Upper lobe of left lung (tissue), 6 donors: Measurements from ENCODE around the gene CERS2. TPM values are rescaled to one million over a fixed set of nuclear protein-coding genes. Genes with fewer than 3 reads are reported as not detected.

ENCODE experiments used
- ATAC-seq, 2 donors: fragments of 200-7000 bp; cut with Tn5 transposase; one replicate each; pipeline ENCODE4 v1.9.1; 2022; ENCODE audit warnings: mild to moderate bottlenecking in 2 of 2, moderate library complexity in 2 of 2; ENCODE audit not compliant: low FRiP score in 2 of 2
- DNase-seq, 2 donors: peaks; one replicate each; pipeline ENCODE4 v3.0.0-alpha.2; 2019 to 2020
- H3K27ac ChIP-seq, 4 donors: fragments of 200-600 bp; sonication (generic); one replicate each; pipeline ENCODE4 v1.5.1; 2016 to 2019
- H3K27me3 ChIP-seq, 4 donors: fragments of 200-600 bp; sonication (generic); one replicate each; pipeline ENCODE4 v1.5.1; 2017 to 2019
- H3K36me3 ChIP-seq, 4 donors: fragments of 200-600 bp; sonication (generic); one replicate each; pipeline ENCODE4 v1.5.1; 2016 to 2019
- H3K4me1 ChIP-seq, 4 donors: fragments of 200-600 bp; sonication (generic); one replicate each; pipeline ENCODE4 v1.5.1; 2018 to 2019
- H3K4me3 ChIP-seq, 4 donors: fragments of 200-600 bp; sonication (generic); one replicate each; pipeline ENCODE4 v1.5.1; 2017 to 2019; ENCODE audit warnings: mild to moderate bottlenecking in 2 of 4, moderate library complexity in 1 of 4
- H3K9me3 ChIP-seq, 4 donors: fragments of 200-600 bp; sonication (generic); one replicate each; pipeline ENCODE4 v1.5.1; 2018 to 2019
- EP300 ChIP-seq, 4 donors: sonication (generic); formaldehyde crosslinking; IDR thresholded peaks; one replicate each; pipeline ENCODE4 v1.5.1; 2017; ENCODE audit warnings: antibody characterized with exemption in 4 of 4, control low read depth in 2 of 4
- POLR2A ChIP-seq, 4 donors: fragments of 450-650 bp; IDR thresholded peaks; one replicate each; pipeline ENCODE4 v1.5.1; 2016 to 2017; ENCODE audit warnings: antibody characterized with exemption in 4 of 4, mild to moderate bottlenecking in 2 of 4
- POLR2AphosphoS5 ChIP-seq, 2 donors: sonication (generic); formaldehyde crosslinking; IDR thresholded peaks; one replicate each; pipeline ENCODE4 v1.5.1; 2017; ENCODE audit warnings: antibody characterized with exemption in 2 of 2
- WGBS, 2 donors: methylation state at CpG; one replicate each; pipeline ENCODE4 v1.1.5; 2017 to 2018; 5-methylcytosine and 5-hydroxymethylcytosine counted together
- total RNA-seq, 6 donors: library from RNA; depleted of rRNA in 4 of 6; stranded (reverse); fragments of >200 nt in 4 of 6; gene quantifications; one replicate each; pipeline versions ENCODE4 v1.1.0 to v1.2.1, GENCODE V29; 2016 to 2021
- TF ChIP-seq, protein P1 (sequence below), 6 experiments: fragments of 450-650 bp in 4 of 6; fragments of 200-600 bp in 2 of 6; sonication (generic) in 2 of 6; IDR thresholded peaks; one replicate each; pipeline ENCODE4 v1.5.1; 2016 to 2019; ENCODE audit warnings: antibody characterized with exemption in 6 of 6
- donor health status: DM: no; HTN: no; CAD: no; lungs with moderate emphysema.
- donor health status: DM: no; HTN: yes; CAD: no; lungs with severe emphysema.

Gene CERS2
- total RNA-seq, result 100 to 1,000 TPM in 5 of 6 donors, 10 to 100 TPM in 1; 93.2 to 322 (median 204) TPM

- WGBS, 2 donors, result 28 to 31% methylated on average over 6 to 14 of the region's 106 CpGs
- Histone ChIP-seq H3K27ac (peak within 1 kb of the TSS; percentile 93 to 99 (median 96)), H3K36me3 (no peaks in the 10 kb centered on the region), H3K9me3 (no peaks in the 10 kb centered on the region), H3K4me3 (peak within 1 kb of the TSS; percentile 58 to 91 (median 86)), H3K4me1 (peaks cover 69 to 89% (median 76%) of the 10 kb centered on the region in 4 donors), H3K27me3 (no peaks in the 10 kb centered on the region)
- ATAC-seq, result peak; percentile 54 to 84
- DNase-seq, result peak; percentile 86 to 97
- no peak for TF ChIP-seq EP300 (IDR thresholded peaks at IDR 0.05)
- TF ChIP-seq POLR2AphosphoS5 (IDR thresholded peaks at IDR 0.05), result peak; percentile 10 to 48
- peak in 3 of 4 donors; percentile 29 to 79 (median 53) for TF ChIP-seq POLR2A (IDR thresholded peaks at IDR 0.05)
These were observed at the start of gene CERS2 for GRCh38 chr1:150974580-150975478. TSS of gene CERS2 (minus strand) at chr1:150974835. CDS start at chr1:150969090, 5,745 bp downstream.

DNA sequence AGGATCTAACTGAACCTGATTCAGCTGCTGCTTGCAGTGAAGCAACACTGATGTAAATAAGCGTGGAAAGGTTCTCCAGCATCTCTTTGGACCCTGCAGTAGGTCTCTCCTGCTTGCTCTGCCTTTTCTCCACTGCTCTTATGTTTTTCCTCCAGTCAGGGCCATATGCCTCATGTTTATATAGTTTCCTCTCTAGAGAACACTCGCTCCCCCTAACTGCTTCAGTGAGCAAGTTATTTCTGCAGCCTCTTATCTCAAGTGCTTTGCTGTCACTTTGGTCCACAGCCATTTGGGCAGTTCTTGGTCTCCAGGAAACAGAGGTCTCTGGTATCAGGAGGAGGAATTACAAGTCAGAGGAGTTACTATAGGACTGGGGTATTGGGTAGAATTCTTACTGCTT lies 38.9 kb upstream of the CERS2 start:
- DNase-seq (peak in 1 of 2 donors; percentile 68), ATAC-seq (peak; percentile 37 to 71)
- Histone ChIP-seq H3K36me3 (peaks cover 2 to 10% (median 7%) of the 10 kb centered on the region in 4 donors), H3K27ac (peak overlapping the region; percentile 52 to 65 (median 60)), H3K4me3 (no peak overlapping the region), H3K9me3 (no peaks in the 10 kb centered on the region), H3K4me1 (peaks cover 31 to 56% (median 42%) of the 10 kb centered on the region in 4 donors), H3K27me3 (no peaks in the 10 kb centered on the region)
- 48 to 63% methylated on average over 2 of the region's 2 CpGs for WGBS, 2 donors
- TF ChIP-seq EP300 (IDR thresholded peaks at IDR 0.05) (no peak), POLR2AphosphoS5 (IDR thresholded peaks at IDR 0.05) (peak in 1 of 2 donors; percentile 11)
- TF ChIP-seq, protein P1, sequence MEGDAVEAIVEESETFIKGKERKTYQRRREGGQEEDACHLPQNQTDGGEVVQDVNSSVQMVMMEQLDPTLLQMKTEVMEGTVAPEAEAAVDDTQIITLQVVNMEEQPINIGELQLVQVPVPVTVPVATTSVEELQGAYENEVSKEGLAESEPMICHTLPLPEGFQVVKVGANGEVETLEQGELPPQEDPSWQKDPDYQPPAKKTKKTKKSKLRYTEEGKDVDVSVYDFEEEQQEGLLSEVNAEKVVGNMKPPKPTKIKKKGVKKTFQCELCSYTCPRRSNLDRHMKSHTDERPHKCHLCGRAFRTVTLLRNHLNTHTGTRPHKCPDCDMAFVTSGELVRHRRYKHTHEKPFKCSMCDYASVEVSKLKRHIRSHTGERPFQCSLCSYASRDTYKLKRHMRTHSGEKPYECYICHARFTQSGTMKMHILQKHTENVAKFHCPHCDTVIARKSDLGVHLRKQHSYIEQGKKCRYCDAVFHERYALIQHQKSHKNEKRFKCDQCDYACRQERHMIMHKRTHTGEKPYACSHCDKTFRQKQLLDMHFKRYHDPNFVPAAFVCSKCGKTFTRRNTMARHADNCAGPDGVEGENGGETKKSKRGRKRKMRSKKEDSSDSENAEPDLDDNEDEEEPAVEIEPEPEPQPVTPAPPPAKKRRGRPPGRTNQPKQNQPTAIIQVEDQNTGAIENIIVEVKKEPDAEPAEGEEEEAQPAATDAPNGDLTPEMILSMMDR (IDR thresholded peaks at IDR 0.05), result no peak

- peak overlapping the region; percentile 57 to 65 (median 60) for H3K27ac ChIP-seq
- H3K9me3 ChIP-seq, result no peaks in the 10 kb centered on the region
- TF ChIP-seq POLR2AphosphoS5 (IDR thresholded peaks at IDR 0.05), result no peak
- TF ChIP-seq, protein P1 (IDR thresholded peaks at IDR 0.05), result no peak
- TF ChIP-seq EP300 (IDR thresholded peaks at IDR 0.05), result no peak
- no peak for TF ChIP-seq POLR2A (IDR thresholded peaks at IDR 0.05)
- peaks cover 33 to 59% (median 43%) of the 10 kb centered on the region in 4 donors for H3K4me1 ChIP-seq
- 86 to 90% methylated on average over 14 of the region's 14 CpGs for WGBS, 2 donors
- ATAC-seq (no peak), DNase-seq (no peak)
- peaks cover 0 to 4% (median 1%) of the 10 kb centered on the region in 4 donors for H3K36me3 ChIP-seq
- no peaks in the 10 kb centered on the region for H3K27me3 ChIP-seq
- no peak overlapping the region for H3K4me3 ChIP-seq
These were observed 38.2 kb upstream of the CERS2 start for GRCh38 chr1:151012684-151013471.

DNA sequence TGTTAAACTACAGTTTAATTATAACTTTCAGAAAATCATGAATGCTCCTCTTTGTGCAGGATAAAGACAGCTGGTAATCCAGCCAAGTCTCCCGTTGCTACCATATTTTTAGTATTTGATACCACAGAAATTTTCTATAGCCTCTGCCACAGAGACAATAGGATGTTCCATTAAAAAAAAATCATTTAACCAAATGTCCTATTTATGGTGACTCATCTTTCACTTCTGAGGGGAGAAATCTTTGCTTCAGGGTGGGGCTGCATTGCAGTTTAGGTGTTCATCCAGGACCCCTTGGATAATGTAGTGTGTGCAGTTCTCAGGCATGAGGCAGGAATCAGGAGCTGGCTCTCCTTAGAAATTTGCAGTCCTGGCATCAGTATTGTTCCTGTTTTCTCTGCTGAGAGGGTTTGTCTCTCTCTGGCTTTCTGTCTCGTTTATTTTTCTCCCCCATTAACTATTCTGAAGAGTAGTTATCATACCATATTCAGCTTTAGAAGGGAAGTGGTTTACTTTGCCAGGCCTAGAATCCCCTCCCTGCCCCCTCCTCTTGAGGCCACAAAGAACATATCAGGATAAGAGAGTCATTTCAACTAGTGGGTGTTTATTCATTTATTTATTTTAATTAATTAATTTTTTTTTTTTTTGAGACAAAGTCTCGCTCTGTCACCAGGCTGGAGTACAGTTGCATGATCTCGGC lies 36.7 kb upstream of the CERS2 start:
- TF ChIP-seq POLR2AphosphoS5 (IDR thresholded peaks at IDR 0.05) (no peak), POLR2A (IDR thresholded peaks at IDR 0.05) (no peak), EP300 (IDR thresholded peaks at IDR 0.05) (no peak)
- TF ChIP-seq, protein P1 (IDR thresholded peaks at IDR 0.05), result no peak
- no peak for DNase-seq
- 50 to 59% methylated on average over 4 of the region's 4 CpGs for WGBS, 2 donors

More for the DNA sequence above, 36.7 kb upstream of the CERS2 start:
- Histone ChIP-seq H3K27me3 (no peaks in the 10 kb centered on the region), H3K4me3 (no peak overlapping the region), H3K9me3 (no peaks in the 10 kb centered on the region), H3K4me1 (peaks cover 44 to 71% (median 54%) of the 10 kb centered on the region in 4 donors), H3K27ac (peak overlapping the region in 2 of 4 donors; percentile 57 to 65), H3K36me3 (no peaks in the 10 kb centered on the region)
- ATAC-seq, result no peak
